Cerebellar cortex (tissue), 1 donor: ENCODE measurements around the gene LTBP2.

ENCODE experiments used
- DNase-seq: peaks from one replicate; pipeline ENCODE4 v3.0.0-alpha.2; 2015; ENCODE audit warnings: low spot score

The LTBP2 gene

GRCh38 chr14:74571901-74572725 lies 39.9 kb downstream of the LTBP2 start:
- no peak for DNase-seq

GRCh38 chr14:74571441-74571841 lies 40.6 kb downstream of the LTBP2 start:
- DNase-seq, result no peak

- DNase-seq, result no peak
Measured at GRCh38 chr14:74570696-74571095, 41.3 kb downstream of the LTBP2 start.

- no peak for DNase-seq
Measured at GRCh38 chr14:74569806-74570591, 42.0 kb downstream of the LTBP2 start.

GRCh38 chr14:74569387-74569786 lies 42.6 kb downstream of the LTBP2 start:
- no peak for DNase-seq

GRCh38 chr14:74568911-74569310 lies 43.1 kb downstream of the LTBP2 start:
- no peak for DNase-seq

GRCh38 chr14:74568380-74568649 lies 43.7 kb downstream of the LTBP2 start:
- DNase-seq, result no peak

GRCh38 chr14:74567646-74568379 lies 44.2 kb downstream of the LTBP2 start:
- no peak for DNase-seq

- DNase-seq, result no peak
Measured at GRCh38 chr14:74567219-74567618, 44.8 kb downstream of the LTBP2 start.

- peak; percentile 14 for DNase-seq
Measured at GRCh38 chr14:74566174-74567141, 45.6 kb downstream of the LTBP2 start.

GRCh38 chr14:74563586-74564159 lies 48.4 kb downstream of the LTBP2 start:
- DNase-seq, result no peak

- no peak for DNase-seq
Measured at GRCh38 chr14:74563233-74563585, 48.8 kb downstream of the LTBP2 start.

- peak; percentile 23 for DNase-seq
Measured at GRCh38 chr14:74562515-74563232, 49.4 kb downstream of the LTBP2 start.

GRCh38 chr14:74558655-74559054 lies 53.4 kb downstream of the LTBP2 start:
- DNase-seq, result no peak

GRCh38 chr14:74557691-74558090 lies 54.3 kb downstream of the LTBP2 start:
- DNase-seq, result no peak

GRCh38 chr14:74555476-74556050 lies 56.5 kb downstream of the LTBP2 start:
- DNase-seq, result no peak

- DNase-seq, result no peak
Measured at GRCh38 chr14:74554742-74555362, 57.2 kb downstream of the LTBP2 start.

GRCh38 chr14:74552623-74553022 lies 59.4 kb downstream of the LTBP2 start:
- DNase-seq, result no peak

- no peak for DNase-seq
Measured at GRCh38 chr14:74551431-74552371, 60.3 kb downstream of the LTBP2 start.
